Esophagus muscularis mucosa (tissue), 4 donors: ENCODE data around the gene ITGBL1. TPM values are rescaled to one million over a fixed set of nuclear protein-coding genes. Genes with fewer than 3 reads are reported as not detected.

Experiments
- DNase-seq: peaks from one replicate; pipeline ENCODE4 v3.0.0-alpha.2; 2017; ENCODE audit errors: extremely low spot score
- H3K27ac ChIP-seq, 4 donors: fragments of 200-600 bp; sonication (generic); replicated peaks in 1 of 4; 1 replicate in 3 of 4; 2 replicates in 1 of 4; pipeline ENCODE4 v1.5.1; 2016 to 2019; ENCODE audit warnings: mild to moderate bottlenecking in 1 of 4
- H3K27me3 ChIP-seq, 4 donors: fragments of 200-600 bp; sonication (generic); one replicate each; pipeline versions ENCODE4 v1.5.1 to v1.6.0; 2016 to 2019
- H3K36me3 ChIP-seq, 4 donors: fragments of 200-600 bp; sonication (generic); one replicate each; pipeline ENCODE4 v1.5.1; 2016 to 2019
- H3K4me1 ChIP-seq, 4 donors: fragments of 200-600 bp; sonication (generic); one replicate each; pipeline ENCODE4 v1.5.1; 2016 to 2019
- H3K4me3 ChIP-seq, 4 donors: fragments of 200-600 bp; sonication (generic); 1 replicate in 2 of 4; 2 replicates in 2 of 4; pipeline ENCODE4 v1.5.1; 2016 to 2019; ENCODE audit warnings: mild to moderate bottlenecking in 4 of 4, moderate library complexity in 1 of 4
- H3K9me3 ChIP-seq, 4 donors: fragments of 200-600 bp; sonication (generic); 1 replicate in 3 of 4; 2 replicates in 1 of 4; pipeline ENCODE4 v1.5.1; 2016 to 2019
- CTCF ChIP-seq, 3 experiments: fragments of 200-600 bp in 2 of 3; fragments of 450-650 bp in 1 of 3; sonication (generic) in 2 of 3; IDR thresholded peaks; one replicate each; pipeline ENCODE4 v1.5.1; 2017 to 2019; ENCODE audit warnings: antibody characterized with exemption in 3 of 3, mild to moderate bottlenecking in 2 of 3, moderate library complexity in 1 of 3
- EP300 ChIP-seq: sonication (generic); formaldehyde crosslinking; IDR thresholded peaks from one replicate; pipeline ENCODE4 v1.6.1; 2017; ENCODE audit warnings: antibody characterized with exemption
- POLR2A ChIP-seq: fragments of 450-650 bp; IDR thresholded peaks from one replicate; pipeline ENCODE4 v1.6.1; 2017; ENCODE audit warnings: antibody characterized with exemption, moderate library complexity, mild to moderate bottlenecking, low read depth
- POLR2AphosphoS5 ChIP-seq, 2 donors: sonication (generic); formaldehyde crosslinking; IDR thresholded peaks; one replicate each; pipeline ENCODE4 v1.6.1; 2017; ENCODE audit warnings: antibody characterized with exemption in 2 of 2
- whole genome bisulfite sequencing: methylation state at CpG from one replicate; pipeline ENCODE4 v1.1.5; 2018; 5-methylcytosine and 5-hydroxymethylcytosine counted together
- intact Hi-C: fragments of 100-400 bp; cut with DNase I; formaldehyde crosslinking; loops from one replicate; pipeline ENCODE4 v1.15.1; 2023
- total RNA-seq, 4 donors: library from RNA; depleted of rRNA; stranded (reverse); fragments of >200 nt; gene quantifications; one replicate each; pipeline versions ENCODE4 v1.1.0 to v1.2.1, GENCODE V29; 2016

The ITGBL1 gene
- total RNA-seq, 4 donors from 2014 or later = 8.3 to 20.0 (median 13.8) TPM

GRCh38 chr13:101429733-101430132, 22.7 kb upstream of the ITGBL1 start:
- DNase-seq = no peak
- no peaks in the 10 kb centered on the region for H3K36me3 ChIP-seq
- WGBS = 94% methylated on average over 3 of the region's 3 CpGs

DNA sequence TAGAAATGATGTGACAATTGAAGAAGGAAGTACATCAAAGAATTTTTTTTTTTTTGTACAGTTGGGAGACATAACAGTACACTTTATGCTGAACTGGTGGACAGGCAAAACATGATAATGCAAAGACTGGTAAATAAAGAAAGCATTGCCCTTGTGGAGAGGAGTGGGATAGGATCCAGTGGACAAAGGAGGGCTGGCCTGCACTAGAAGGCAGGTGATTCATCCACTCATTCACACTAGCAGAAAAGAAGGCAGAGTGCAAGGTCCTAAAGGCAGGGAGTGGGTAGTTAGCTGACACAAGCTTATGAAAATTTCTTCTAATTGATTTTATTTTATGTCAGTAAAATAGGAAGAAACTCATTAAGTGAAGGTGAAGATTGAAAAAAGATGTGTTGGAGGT, 18.6 kb upstream of the ITGBL1 start:
- TF ChIP-seq POLR2AphosphoS5 (IDR thresholded peaks at IDR 0.05) (no peak), EP300 (no peak), POLR2A (no peak), CTCF (IDR thresholded peaks at IDR 0.05) (no peak)
- DNase-seq = no peak
- H3K36me3 ChIP-seq = no peaks in the 10 kb centered on the region
- H3K27ac ChIP-seq = no peak overlapping the region
- intact Hi-C loops = no loop called here
- H3K27me3 ChIP-seq = no peaks in the 10 kb centered on the region
- H3K9me3 ChIP-seq = no peaks in the 10 kb centered on the region
- H3K4me3 ChIP-seq = no peak overlapping the region
- H3K4me1 ChIP-seq = no peaks in the 10 kb centered on the region

More at GRCh38 chr13:101429733-101430132, 22.7 kb upstream of the ITGBL1 start:
- no peaks in the 10 kb centered on the region for H3K9me3 ChIP-seq
- no peaks in the 10 kb centered on the region for H3K27me3 ChIP-seq
- intact Hi-C loops = no loop called here
- no peak overlapping the region for H3K27ac ChIP-seq
- no peaks in the 10 kb centered on the region for H3K4me1 ChIP-seq
- H3K4me3 ChIP-seq = no peak overlapping the region
- TF ChIP-seq EP300 (no peak), POLR2A (no peak), CTCF (IDR thresholded peaks at IDR 0.05) (no peak), POLR2AphosphoS5 (IDR thresholded peaks at IDR 0.05) (no peak)

DNA sequence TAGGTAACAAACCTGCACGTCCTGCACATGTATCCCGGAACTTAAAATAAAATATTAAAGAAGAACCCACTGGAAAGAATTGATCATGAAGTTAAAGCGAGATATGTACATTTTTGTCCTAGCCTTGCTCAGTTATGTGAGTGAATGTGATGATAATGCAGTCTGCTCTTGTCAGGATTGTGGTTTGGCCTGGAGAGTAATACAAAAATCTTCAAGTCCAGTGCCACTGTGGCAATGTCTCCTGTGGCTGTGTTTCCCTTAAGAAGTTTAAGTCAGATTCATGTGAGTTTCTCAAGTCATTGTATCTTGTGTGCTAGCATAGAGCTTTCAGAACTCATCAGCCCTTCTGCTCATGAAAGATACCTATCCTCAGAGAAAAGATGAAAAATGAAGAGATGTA, 18.0 kb upstream of the ITGBL1 start:
- H3K4me1 ChIP-seq = no peaks in the 10 kb centered on the region
- H3K27ac ChIP-seq = no peak overlapping the region
- no peak for DNase-seq
- no peaks in the 10 kb centered on the region for H3K36me3 ChIP-seq
- TF ChIP-seq CTCF (IDR thresholded peaks at IDR 0.05) = no peak
- TF ChIP-seq POLR2AphosphoS5 (IDR thresholded peaks at IDR 0.05) = no peak
- TF ChIP-seq EP300 = no peak
- no peak for TF ChIP-seq POLR2A
- no peaks in the 10 kb centered on the region for H3K9me3 ChIP-seq
- 79% methylated on average over 3 of the region's 3 CpGs for WGBS
- intact Hi-C loops = no loop called here
- no peaks in the 10 kb centered on the region for H3K27me3 ChIP-seq
- H3K4me3 ChIP-seq = no peak overlapping the region

GRCh38 chr13:101447852-101448251, 4.6 kb upstream of the ITGBL1 start:
- Histone ChIP-seq H3K4me3 (no peak overlapping the region), H3K36me3 (no peaks in the 10 kb centered on the region), H3K4me1 (peaks cover 0 to 7% (median 3%) of the 10 kb centered on the region in 4 donors), H3K27ac (no peak overlapping the region), H3K9me3 (no peaks in the 10 kb centered on the region), H3K27me3 (peaks cover 0 to 5% (median 0%) of the 10 kb centered on the region in 4 donors)
- no peak for TF ChIP-seq POLR2AphosphoS5 (IDR thresholded peaks at IDR 0.05)
- TF ChIP-seq POLR2A = no peak
- no peak for TF ChIP-seq CTCF (IDR thresholded peaks at IDR 0.05)
- TF ChIP-seq EP300 = no peak
- intact Hi-C loops = no loop called here
- DNase-seq = no peak
- WGBS = 27% methylated on average over 4 of the region's 4 CpGs
